ENCODE data around the gene FYN.

GRCh38 chr6:111788379-111789276 is 84.6 kb downstream of the FYN start:
- TF ChIP-seq YY1 (IDR thresholded peaks at IDR 0.05; ENCODE audit: low read depth) (no peak), TEAD4 (IDR thresholded peaks at IDR 0.05) (no peak)

Measured in Ishikawa (cell line).